Testis (tissue), 3 donors: ENCODE results near the gene MACROD2. TPM values are rescaled to one million over a fixed set of nuclear protein-coding genes. Genes with fewer than 3 reads are reported as not detected.

Experiments
- DNase-seq: peaks from one replicate; pipeline ENCODE4 v3.0.0-alpha.2; 2019
- H3K27ac ChIP-seq, 2 donors: fragments of 200-600 bp; sonication (generic); one replicate each; pipeline ENCODE4 v1.5.1; 2019
- H3K27me3 ChIP-seq: fragments of 200-600 bp; sonication (generic); one replicate; pipeline ENCODE4 v1.5.1; 2019
- H3K36me3 ChIP-seq: fragments of 200-600 bp; sonication (generic); one replicate; pipeline ENCODE4 v1.5.1; 2017; ENCODE audit warnings: low read depth; ENCODE audit errors: missing control alignments
- H3K4me1 ChIP-seq: fragments of 200-600 bp; sonication (generic); one replicate; pipeline ENCODE4 v1.5.1; 2019
- H3K4me3 ChIP-seq, 2 donors: fragments of 200-600 bp; sonication (generic); one replicate each; pipeline ENCODE4 v1.5.1; 2017 to 2019
- H3K9me3 ChIP-seq: fragments of 200-600 bp; sonication (generic); one replicate; pipeline ENCODE4 v1.5.1; 2017
- POLR2A ChIP-seq: fragments of 450-650 bp; IDR thresholded peaks from one replicate; pipeline ENCODE4 v1.6.1; 2017; ENCODE audit warnings: antibody characterized with exemption, mild to moderate bottlenecking, moderate library complexity
- WGBS, 2 donors: methylation state at CpG; one replicate each; pipeline ENCODE4 v1.1.5; 2018; 5-methylcytosine and 5-hydroxymethylcytosine counted together
- intact Hi-C: fragments of 100-400 bp; cut with DNase I; formaldehyde crosslinking; loops from one replicate; pipeline ENCODE4 v1.15.1; 2023; ENCODE audit warnings: low total_unique reads
- polyA plus RNA-seq: library from polyadenylated mRNA; stranded (reverse); fragments of 350-450 nt; fragmentation: Illumina TruSeq; extraction: RNeasy Lipid Tissue Mini Kit (QIAGEN cat#74804); gene quantifications from one replicate; pipeline ENCODE4 v1.2.3, GENCODE V29; 2014; ENCODE audit warnings: low read depth, low replicate concordance; ENCODE audit not compliant: insufficient read depth
- total RNA-seq, 2 donors: library from RNA; depleted of rRNA; stranded (reverse); fragments of >200 nt; gene quantifications; one replicate each; pipeline ENCODE4 v1.2.3, GENCODE V29; 2016
- TF ChIP-seq, protein P1 (sequence below), 3 experiments: fragments of 450-650 bp in 2 of 3; fragments of 200-600 bp in 1 of 3; sonication (generic) in 1 of 3; IDR thresholded peaks; one replicate each; pipeline ENCODE4 v1.5.1; 2016 to 2019; ENCODE audit warnings: antibody characterized with exemption in 3 of 3, mild to moderate bottlenecking in 2 of 3, moderate library complexity in 1 of 3

The MACROD2 gene
- total and polyA plus RNA-seq, 3 donors from 2014 or later, result 12.6 to 20.6 (median 16.8) TPM

DNA sequence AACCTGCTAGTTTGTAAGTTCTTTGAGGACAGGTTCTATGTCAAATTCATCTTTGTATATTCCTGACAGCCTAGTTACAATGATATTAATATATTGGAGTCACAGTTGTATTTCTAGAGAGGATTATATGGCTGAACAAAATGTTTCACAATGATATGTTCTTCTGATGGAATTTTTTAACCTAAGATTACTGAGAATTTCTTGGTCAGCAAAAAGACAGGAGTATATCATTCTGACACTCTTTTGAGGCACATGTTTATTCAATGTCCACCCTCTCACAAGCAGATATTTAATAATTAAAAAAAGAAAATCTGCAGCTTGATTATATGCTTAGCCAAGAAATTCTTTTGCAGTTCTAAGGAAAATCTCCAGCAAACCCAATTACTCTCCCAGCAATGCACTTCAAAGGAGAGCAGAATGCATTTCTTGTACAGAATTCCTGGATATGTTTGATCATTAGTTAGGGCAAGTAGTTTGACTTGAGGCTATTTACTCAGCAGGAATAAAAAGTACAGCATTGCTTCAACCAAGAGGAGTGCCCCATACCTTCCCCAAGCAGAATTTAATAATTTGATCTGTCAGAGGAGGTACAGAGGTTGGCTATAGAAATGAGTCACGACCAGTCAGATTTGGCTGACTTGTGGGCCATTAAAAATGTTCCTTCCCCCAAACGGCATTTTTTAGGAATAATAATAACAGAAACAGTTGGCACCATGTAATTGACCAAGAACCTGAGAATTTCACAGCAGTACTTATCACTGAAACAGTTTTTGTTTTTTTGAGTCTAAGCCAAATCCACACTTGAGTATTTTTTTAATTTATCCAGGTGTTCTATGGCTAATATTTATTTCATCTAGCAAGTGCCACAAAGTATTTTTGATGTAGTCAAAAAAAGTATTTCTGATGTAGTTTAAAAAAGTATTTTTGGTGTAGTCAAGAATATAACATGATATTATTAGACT, 850.2 kb downstream of the MACROD2 start:
- Histone ChIP-seq H3K27me3 (no peaks in the 10 kb centered on the region), H3K9me3 (no peaks in the 10 kb centered on the region), H3K36me3 (no peaks in the 10 kb centered on the region), H3K27ac (no peak overlapping the region), H3K4me1 (no peaks in the 10 kb centered on the region), H3K4me3 (no peak overlapping the region)
- intact Hi-C loops, result no loop called here
- 51 to 62% methylated on average over 2 of the region's 2 CpGs for WGBS, 2 donors
- no peak for TF ChIP-seq POLR2A
- TF ChIP-seq, protein P1, sequence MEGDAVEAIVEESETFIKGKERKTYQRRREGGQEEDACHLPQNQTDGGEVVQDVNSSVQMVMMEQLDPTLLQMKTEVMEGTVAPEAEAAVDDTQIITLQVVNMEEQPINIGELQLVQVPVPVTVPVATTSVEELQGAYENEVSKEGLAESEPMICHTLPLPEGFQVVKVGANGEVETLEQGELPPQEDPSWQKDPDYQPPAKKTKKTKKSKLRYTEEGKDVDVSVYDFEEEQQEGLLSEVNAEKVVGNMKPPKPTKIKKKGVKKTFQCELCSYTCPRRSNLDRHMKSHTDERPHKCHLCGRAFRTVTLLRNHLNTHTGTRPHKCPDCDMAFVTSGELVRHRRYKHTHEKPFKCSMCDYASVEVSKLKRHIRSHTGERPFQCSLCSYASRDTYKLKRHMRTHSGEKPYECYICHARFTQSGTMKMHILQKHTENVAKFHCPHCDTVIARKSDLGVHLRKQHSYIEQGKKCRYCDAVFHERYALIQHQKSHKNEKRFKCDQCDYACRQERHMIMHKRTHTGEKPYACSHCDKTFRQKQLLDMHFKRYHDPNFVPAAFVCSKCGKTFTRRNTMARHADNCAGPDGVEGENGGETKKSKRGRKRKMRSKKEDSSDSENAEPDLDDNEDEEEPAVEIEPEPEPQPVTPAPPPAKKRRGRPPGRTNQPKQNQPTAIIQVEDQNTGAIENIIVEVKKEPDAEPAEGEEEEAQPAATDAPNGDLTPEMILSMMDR (IDR thresholded peaks at IDR 0.05), result no peak
- DNase-seq, result no peak

- H3K27me3 ChIP-seq, result no peaks in the 10 kb centered on the region
- no peaks in the 10 kb centered on the region for H3K9me3 ChIP-seq
- H3K4me3 ChIP-seq, result no peak overlapping the region
- intact Hi-C loops, result no loop called here
- DNase-seq, result no peak
- WGBS, 2 donors, result 77 to 90% methylated on average over 4 of the region's 4 CpGs
- H3K36me3 ChIP-seq, result no peaks in the 10 kb centered on the region
- H3K4me1 ChIP-seq, result no peaks in the 10 kb centered on the region
- TF ChIP-seq, protein P1 (IDR thresholded peaks at IDR 0.05), result no peak
- no peak for TF ChIP-seq POLR2A
- H3K27ac ChIP-seq, result no peak overlapping the region
Measured at GRCh38 chr20:14848806-14849205, 853.5 kb downstream of the MACROD2 start.

DNA sequence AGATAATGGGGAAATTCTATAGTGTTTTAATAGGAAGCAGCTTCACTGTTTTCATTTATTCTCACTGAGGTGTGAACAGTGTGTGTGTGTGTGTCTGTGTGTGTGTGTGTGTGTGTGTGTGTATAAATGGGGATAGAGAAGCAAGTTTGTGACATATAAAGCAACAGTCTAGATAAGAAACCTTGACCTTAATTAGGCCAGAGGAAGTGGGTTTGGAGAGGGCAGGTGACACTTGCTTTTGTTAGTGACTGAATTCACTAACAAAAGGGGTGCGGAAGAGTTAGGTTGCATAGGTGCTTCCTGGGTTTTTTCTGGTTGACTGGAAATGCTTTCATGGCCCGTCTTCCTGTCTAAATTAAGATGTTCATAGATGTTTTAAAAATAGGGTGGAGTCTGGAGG, 857.8 kb downstream of the MACROD2 start:
- no peak overlapping the region for H3K4me3 ChIP-seq
- H3K27me3 ChIP-seq, result no peaks in the 10 kb centered on the region
- TF ChIP-seq POLR2A, result no peak
- TF ChIP-seq, protein P1 (IDR thresholded peaks at IDR 0.05), result no peak
- H3K27ac ChIP-seq, result no peak overlapping the region
- intact Hi-C loops, result no loop called here
- no peaks in the 10 kb centered on the region for H3K9me3 ChIP-seq
- H3K4me1 ChIP-seq, result no peaks in the 10 kb centered on the region
- 81 to 92% methylated on average over 2 of the region's 2 CpGs for WGBS, 2 donors
- no peaks in the 10 kb centered on the region for H3K36me3 ChIP-seq
- DNase-seq, result no peak

DNA sequence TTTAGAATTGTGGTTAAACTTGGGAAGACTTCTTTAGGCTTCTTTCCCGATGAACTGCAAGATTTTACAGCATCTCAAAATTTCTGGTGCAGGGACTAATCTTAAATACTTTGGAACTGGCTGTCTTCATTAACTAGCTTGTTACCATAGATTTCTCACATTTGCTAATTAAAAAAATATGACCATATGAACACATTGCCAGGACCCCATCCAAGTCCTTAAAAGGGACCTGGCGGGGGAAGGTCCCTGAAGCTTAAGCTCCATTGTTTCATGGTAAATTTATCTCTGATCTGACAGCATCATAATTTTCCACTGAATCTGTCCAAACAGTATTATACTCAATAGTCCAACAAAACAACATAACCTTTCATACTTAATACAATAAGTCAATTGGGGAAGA, 859.9 kb downstream of the MACROD2 start:
- Histone ChIP-seq H3K4me1 (no peaks in the 10 kb centered on the region), H3K27me3 (no peaks in the 10 kb centered on the region), H3K36me3 (no peaks in the 10 kb centered on the region), H3K27ac (no peak overlapping the region), H3K4me3 (no peak overlapping the region), H3K9me3 (no peaks in the 10 kb centered on the region)
- TF ChIP-seq, protein P1 (IDR thresholded peaks at IDR 0.05), result no peak
- TF ChIP-seq POLR2A, result no peak
- no peak for DNase-seq
- intact Hi-C loops, result no loop called here
- WGBS, 2 donors, result 77 to 79% methylated on average over 2 of the region's 2 CpGs

DNA sequence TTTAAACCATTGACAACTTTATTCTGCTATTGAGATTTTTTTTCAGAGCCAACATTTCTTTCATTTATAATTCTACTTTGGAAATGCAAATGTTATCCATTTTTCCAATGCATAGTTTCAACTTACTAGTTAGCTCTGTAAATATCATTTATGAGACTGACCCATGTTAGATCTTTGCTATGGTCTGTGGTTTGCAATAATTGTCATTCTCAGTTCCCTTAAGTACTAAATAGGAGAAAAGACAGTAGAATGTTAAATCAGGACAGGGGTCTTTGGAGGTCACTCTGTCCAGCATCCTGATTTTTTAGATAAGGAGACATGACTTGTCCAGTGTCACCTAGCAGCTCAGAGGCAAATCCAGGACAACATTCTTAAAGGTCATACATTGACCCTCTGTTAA, 864.3 kb downstream of the MACROD2 start:
- Histone ChIP-seq H3K9me3 (no peaks in the 10 kb centered on the region), H3K4me3 (no peak overlapping the region)

More for the DNA sequence above, 864.3 kb downstream of the MACROD2 start:
- H3K27me3 ChIP-seq, result no peaks in the 10 kb centered on the region
- intact Hi-C loops, result no loop called here
- no peak overlapping the region for H3K27ac ChIP-seq
- no peaks in the 10 kb centered on the region for H3K36me3 ChIP-seq
- TF ChIP-seq, protein P1 (IDR thresholded peaks at IDR 0.05), result no peak
- no peak for TF ChIP-seq POLR2A
- peaks cover 3% of the 10 kb centered on the region for H3K4me1 ChIP-seq
- DNase-seq, result no peak
